GM12864 (cell line): ENCODE data around the gene MCTP2.

Experiments used
- DNase-seq: peaks from one replicate; pipeline ENCODE4 v3.0.0-alpha.2; 2011; ENCODE audit warnings: low read depth
- H3K4me3 ChIP-seq: 2 replicates; pipeline ENCODE4 v1.5.1; 2011; ENCODE audit warnings: mild to moderate bottlenecking, low read depth, low read length, control low read depth
- TF ChIP-seq, protein P1 (sequence below): IDR thresholded peaks from 2 replicates; pipeline ENCODE4 v1.5.1; 2011; ENCODE audit warnings: low read depth, mild to moderate bottlenecking, moderate library complexity, low read length, control low read depth, inconsistent platforms; ENCODE audit errors: missing control alignments

Gene MCTP2

DNA sequence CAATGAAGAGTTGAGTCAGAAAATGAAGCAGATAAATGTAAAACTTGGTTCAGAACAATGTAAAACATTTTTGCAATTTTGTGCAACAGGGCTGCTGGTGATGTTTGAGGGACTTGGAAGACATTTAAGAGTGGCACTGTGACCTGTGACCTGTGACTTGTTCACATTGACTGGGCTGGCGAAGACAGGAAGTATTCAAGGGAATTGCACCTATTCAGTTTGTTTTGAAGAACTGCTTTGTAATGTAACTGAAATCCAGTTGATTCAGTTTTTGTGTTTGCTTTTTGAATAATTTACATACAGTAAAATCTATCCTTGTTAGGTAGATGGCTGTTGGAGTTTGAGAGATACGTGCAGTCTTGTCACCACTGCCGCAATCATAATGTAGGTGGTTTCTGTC, 35.4 kb downstream of the MCTP2 start:
- DNase-seq: no peak
- H3K4me3 ChIP-seq: no peak overlapping the region
- TF ChIP-seq, protein P1, sequence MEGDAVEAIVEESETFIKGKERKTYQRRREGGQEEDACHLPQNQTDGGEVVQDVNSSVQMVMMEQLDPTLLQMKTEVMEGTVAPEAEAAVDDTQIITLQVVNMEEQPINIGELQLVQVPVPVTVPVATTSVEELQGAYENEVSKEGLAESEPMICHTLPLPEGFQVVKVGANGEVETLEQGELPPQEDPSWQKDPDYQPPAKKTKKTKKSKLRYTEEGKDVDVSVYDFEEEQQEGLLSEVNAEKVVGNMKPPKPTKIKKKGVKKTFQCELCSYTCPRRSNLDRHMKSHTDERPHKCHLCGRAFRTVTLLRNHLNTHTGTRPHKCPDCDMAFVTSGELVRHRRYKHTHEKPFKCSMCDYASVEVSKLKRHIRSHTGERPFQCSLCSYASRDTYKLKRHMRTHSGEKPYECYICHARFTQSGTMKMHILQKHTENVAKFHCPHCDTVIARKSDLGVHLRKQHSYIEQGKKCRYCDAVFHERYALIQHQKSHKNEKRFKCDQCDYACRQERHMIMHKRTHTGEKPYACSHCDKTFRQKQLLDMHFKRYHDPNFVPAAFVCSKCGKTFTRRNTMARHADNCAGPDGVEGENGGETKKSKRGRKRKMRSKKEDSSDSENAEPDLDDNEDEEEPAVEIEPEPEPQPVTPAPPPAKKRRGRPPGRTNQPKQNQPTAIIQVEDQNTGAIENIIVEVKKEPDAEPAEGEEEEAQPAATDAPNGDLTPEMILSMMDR: no peak

DNA sequence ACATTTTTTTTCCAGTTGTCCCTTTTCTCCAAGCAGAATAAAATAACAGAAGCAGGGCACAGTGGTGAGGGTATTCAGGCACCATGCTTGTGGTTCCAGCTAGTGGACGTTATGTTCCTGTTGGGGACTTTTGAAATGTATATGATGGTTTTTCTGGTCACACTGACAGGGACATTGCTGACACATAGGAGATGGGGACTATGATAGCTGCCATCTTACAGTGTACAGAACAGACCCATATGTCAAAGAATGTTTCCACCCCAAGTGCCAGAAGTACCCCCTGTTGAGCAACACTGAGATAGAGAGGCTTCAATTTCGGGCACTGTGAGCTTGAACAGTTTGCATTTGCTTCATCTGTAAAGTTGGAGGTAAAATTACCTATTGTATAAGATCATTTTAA, 38.6 kb downstream of the MCTP2 start:
- TF ChIP-seq, protein P1: no peak
- no peak overlapping the region for H3K4me3 ChIP-seq
- no peak for DNase-seq

DNA sequence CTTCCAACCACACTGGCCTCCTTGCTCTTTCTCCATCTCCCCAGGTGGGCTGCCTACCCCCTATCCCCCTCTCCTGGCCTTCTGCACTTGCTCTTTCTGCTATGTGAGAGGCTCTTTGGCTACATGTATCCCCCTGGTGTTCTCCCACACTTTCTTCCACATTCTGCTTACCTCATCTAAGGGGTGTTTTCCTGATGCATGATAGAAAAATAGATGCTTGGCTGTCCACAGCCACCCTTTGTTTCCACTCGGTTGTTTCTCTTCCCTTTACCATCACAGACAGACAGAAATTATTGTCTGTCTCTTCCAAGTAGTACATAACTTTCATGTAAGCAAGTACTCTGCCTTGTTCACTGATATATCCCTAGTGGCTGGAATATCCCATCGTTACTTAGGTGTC, 39.2 kb downstream of the MCTP2 start:
- TF ChIP-seq, protein P1: no peak
- no peak for DNase-seq
- H3K4me3 ChIP-seq: no peak overlapping the region

DNA sequence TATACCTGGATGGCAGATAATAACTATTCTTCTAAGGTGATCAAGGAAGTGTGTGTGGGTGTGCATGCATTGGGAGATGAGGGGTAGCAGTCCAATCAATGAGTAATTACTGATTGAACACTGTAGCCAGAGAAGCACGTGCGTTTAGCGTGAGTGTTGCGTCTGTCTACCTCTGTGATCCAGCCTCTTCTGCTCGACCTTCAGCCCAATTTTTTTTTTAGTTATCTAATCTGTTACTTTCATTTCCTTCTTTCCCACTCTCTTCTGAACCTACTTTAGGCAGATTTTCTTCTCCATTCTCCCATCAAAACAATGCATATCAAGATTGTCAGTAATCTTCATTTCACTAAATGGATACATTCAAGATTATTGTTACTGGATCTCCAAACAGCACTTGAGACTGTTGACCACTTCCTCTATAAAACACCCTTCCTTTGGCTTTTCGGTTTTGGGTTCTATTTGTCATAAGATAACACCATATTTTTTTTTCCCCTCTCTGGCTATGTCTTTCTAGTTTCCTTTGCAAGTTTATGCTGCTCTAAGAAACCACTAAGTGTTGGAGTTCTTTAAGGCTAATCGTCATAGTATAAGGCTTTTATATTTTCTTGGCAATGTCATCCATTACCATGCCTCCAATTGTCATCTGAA, 41.0 kb downstream of the MCTP2 start:
- no peak overlapping the region for H3K4me3 ChIP-seq
- TF ChIP-seq, protein P1: no peak
- DNase-seq: no peak

DNA sequence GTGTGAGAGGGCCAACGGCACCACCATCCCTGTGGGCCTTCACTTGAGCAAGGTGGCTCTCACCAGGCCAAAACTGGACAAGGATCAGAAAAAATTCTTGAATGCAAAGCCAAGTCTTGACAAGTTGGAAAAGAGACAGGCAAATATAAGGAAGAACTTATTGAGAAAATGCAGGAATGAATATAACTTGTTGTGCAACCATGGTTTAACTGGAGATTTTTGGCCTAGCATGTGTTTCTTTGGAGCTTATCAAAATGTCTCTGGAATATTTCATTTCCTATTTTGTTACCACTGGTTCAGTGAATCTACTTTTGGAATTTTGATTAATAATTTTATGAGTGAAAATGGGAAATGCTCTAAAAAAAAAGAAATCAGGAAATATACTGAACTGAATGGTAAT, 42.5 kb downstream of the MCTP2 start:
- no peak for DNase-seq
- H3K4me3 ChIP-seq: no peak overlapping the region
- TF ChIP-seq, protein P1: no peak

DNA sequence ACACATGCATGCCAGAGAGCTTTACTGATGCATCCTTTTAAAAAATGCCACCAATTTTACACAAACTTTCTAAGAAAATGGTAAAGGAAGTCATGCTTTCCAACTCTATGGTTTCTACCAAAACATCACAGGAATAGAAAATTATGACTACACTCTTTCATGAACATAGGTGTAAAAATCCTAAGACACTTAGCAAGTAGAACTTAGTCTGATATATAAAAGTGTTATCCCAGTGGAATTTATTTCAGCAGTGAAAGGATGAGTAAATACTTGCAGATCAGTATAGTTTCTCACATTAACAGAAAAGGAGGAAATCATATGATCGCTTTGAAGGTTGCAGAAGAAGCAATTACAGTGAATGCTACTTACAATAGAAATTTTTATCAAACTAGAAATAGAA, 43.4 kb downstream of the MCTP2 start:
- H3K4me3 ChIP-seq: no peak overlapping the region
- TF ChIP-seq, protein P1: no peak
- no peak for DNase-seq

DNA sequence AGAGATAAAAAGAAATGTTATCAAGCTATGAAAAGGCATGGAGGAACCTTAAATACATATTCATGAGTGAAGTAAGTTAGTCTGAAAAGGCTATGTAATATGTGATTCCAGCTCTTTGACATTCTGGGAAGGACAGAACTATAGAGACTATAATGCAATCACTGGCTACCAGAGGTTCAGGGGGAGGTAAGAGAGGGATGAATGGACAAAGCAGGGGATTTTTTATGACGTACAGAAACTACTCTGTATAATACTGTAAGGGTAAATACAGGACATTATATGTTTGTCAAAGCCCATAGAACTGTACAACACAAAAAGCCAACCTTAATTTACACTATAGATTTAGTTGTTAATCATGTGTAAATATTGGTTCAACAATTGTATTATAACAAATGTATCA, 46.1 kb downstream of the MCTP2 start:
- H3K4me3 ChIP-seq: no peak overlapping the region
- TF ChIP-seq, protein P1: no peak
- DNase-seq: no peak
